GM21576 (cell line): ENCODE measurements around the gene THADA.
"Not testable (repeated sequence)": the region's sequence is repeated elsewhere in the genome, so short reads cannot be mapped to it uniquely, and the experiment has no call there.

Source experiments
- ATAC-seq: cut with Tn5 transposase; IDR thresholded peaks from one replicate; pipeline ENCODE4 v1.9.1; 2021; ENCODE audit warnings: mild to moderate bottlenecking, moderate library complexity; ENCODE audit not compliant: unreplicated experiment

THADA gene

GRCh38 chr2:43467891-43468290 lies 127.9 kb downstream of the THADA start:
- no peak for ATAC-seq

- no peak for ATAC-seq
Observed at GRCh38 chr2:43465234-43465633, 130.6 kb downstream of the THADA start.

GRCh38 chr2:43464590-43464989 lies 131.2 kb downstream of the THADA start:
- ATAC-seq = no peak

GRCh38 chr2:43462866-43463641 lies 132.8 kb downstream of the THADA start:
- no peak for ATAC-seq

GRCh38 chr2:43461453-43462073 lies 134.3 kb downstream of the THADA start:
- ATAC-seq = peak; percentile 88

GRCh38 chr2:43460611-43461365 lies 135.1 kb downstream of the THADA start:
- no peak for ATAC-seq

GRCh38 chr2:43460174-43460546 lies 135.7 kb downstream of the THADA start:
- no peak for ATAC-seq

GRCh38 chr2:43459446-43460173 lies 136.2 kb downstream of the THADA start:
- no peak for ATAC-seq

- no peak for ATAC-seq
Observed at GRCh38 chr2:43458014-43458628, 137.7 kb downstream of the THADA start.

GRCh38 chr2:43455731-43456642 lies 139.9 kb downstream of the THADA start:
- ATAC-seq = no peak

- no peak for ATAC-seq
Observed at GRCh38 chr2:43455296-43455695, 140.5 kb downstream of the THADA start.

- ATAC-seq = no peak
Observed at GRCh38 chr2:43454791-43455190, 141.0 kb downstream of the THADA start.

- no peak for ATAC-seq
Observed at GRCh38 chr2:43453179-43454170, 142.4 kb downstream of the THADA start.

- ATAC-seq = no peak
Observed at GRCh38 chr2:43452318-43452731, 143.5 kb downstream of the THADA start.

- ATAC-seq = no peak
Observed at GRCh38 chr2:43450617-43451016, 145.2 kb downstream of the THADA start.

- ATAC-seq = no peak
Observed at GRCh38 chr2:43448822-43449110, 147.1 kb downstream of the THADA start.

GRCh38 chr2:43448011-43448821 lies 147.6 kb downstream of the THADA start:
- ATAC-seq = no peak

GRCh38 chr2:43446755-43447154 lies 149.1 kb downstream of the THADA start:
- not testable (repeated sequence) for ATAC-seq
